ENCODE measurements around the gene P2RY1.

Gene P2RY1

GRCh38 chr3:152834776-152835600 is at the start of gene P2RY1:
P2RY1 (plus strand) TSS chr3:152835131; CDS start chr3:152835783, 652 bp downstream.
- Histone ChIP-seq H3K27me3 (replicated peaks; ENCODE audit: control insufficient read depth, insufficient read depth, low read length) (no peaks in the 10 kb centered on the region), H3K4me3 (replicated peaks; ENCODE audit: low read depth, low read length) (peak within 1 kb of the TSS; percentile 72), H3K36me3 (ENCODE audit: control insufficient read depth, insufficient read depth, low read length) (no peaks in the 10 kb centered on the region)
- peak; percentile 73 for TF ChIP-seq CTCF (IDR thresholded peaks at IDR 0.05; ENCODE audit: insufficient read depth, low read length, poor library complexity, severe bottlenecking)
- DNase-seq (ENCODE audit: extremely low read depth, insufficient read length), result peak; percentile 84

GRCh38 chr3:152786977-152787681 is 47.8 kb upstream of the P2RY1 start:
- H3K27me3 ChIP-seq (replicated peaks; ENCODE audit: control insufficient read depth, insufficient read depth, low read length), result no peaks in the 10 kb centered on the region
- H3K36me3 ChIP-seq (ENCODE audit: control insufficient read depth, insufficient read depth, low read length), result no peaks in the 10 kb centered on the region
- no peak for DNase-seq (ENCODE audit: extremely low read depth, insufficient read length)
- no peak overlapping the region for H3K4me3 ChIP-seq (replicated peaks; ENCODE audit: low read depth, low read length)
- no peak for TF ChIP-seq CTCF (IDR thresholded peaks at IDR 0.05; ENCODE audit: insufficient read depth, low read length, poor library complexity, severe bottlenecking)

- Histone ChIP-seq H3K27me3 (replicated peaks; ENCODE audit: control insufficient read depth, insufficient read depth, low read length) (no peaks in the 10 kb centered on the region), H3K4me3 (replicated peaks; ENCODE audit: low read depth, low read length) (no peak overlapping the region), H3K36me3 (ENCODE audit: control insufficient read depth, insufficient read depth, low read length) (no peaks in the 10 kb centered on the region)
- no peak for TF ChIP-seq CTCF (IDR thresholded peaks at IDR 0.05; ENCODE audit: insufficient read depth, low read length, poor library complexity, severe bottlenecking)
- no peak for DNase-seq (ENCODE audit: extremely low read depth, insufficient read length)
Observed at GRCh38 chr3:152790651-152791387, 44.1 kb upstream of the P2RY1 start.

- TF ChIP-seq CTCF (IDR thresholded peaks at IDR 0.05; ENCODE audit: insufficient read depth, low read length, poor library complexity, severe bottlenecking), result no peak
- Histone ChIP-seq H3K27me3 (replicated peaks; ENCODE audit: control insufficient read depth, insufficient read depth, low read length) (no peaks in the 10 kb centered on the region), H3K36me3 (ENCODE audit: control insufficient read depth, insufficient read depth, low read length) (no peaks in the 10 kb centered on the region), H3K4me3 (replicated peaks; ENCODE audit: low read depth, low read length) (no peak overlapping the region)
- no peak for DNase-seq (ENCODE audit: extremely low read depth, insufficient read length)
Observed at GRCh38 chr3:152793969-152794368, 41.0 kb upstream of the P2RY1 start.

GRCh38 chr3:152797751-152798432 is 37.0 kb upstream of the P2RY1 start:
- Histone ChIP-seq H3K27me3 (replicated peaks; ENCODE audit: control insufficient read depth, insufficient read depth, low read length) (no peaks in the 10 kb centered on the region), H3K36me3 (ENCODE audit: control insufficient read depth, insufficient read depth, low read length) (no peaks in the 10 kb centered on the region), H3K4me3 (replicated peaks; ENCODE audit: low read depth, low read length) (no peak overlapping the region)
- TF ChIP-seq CTCF (IDR thresholded peaks at IDR 0.05; ENCODE audit: insufficient read depth, low read length, poor library complexity, severe bottlenecking), result no peak
- DNase-seq (ENCODE audit: extremely low read depth, insufficient read length), result no peak

Data from GM06990 (cell line).